SK-N-SH treated with all-trans-retinoic acid at 6 μM for 48 hours (cell line): ENCODE data around the gene ZNF107.

Experiments
- ARNTL ChIP-seq: fragments of 450-650 bp; formaldehyde crosslinking; IDR thresholded peaks from 2 replicates; pipeline ENCODE4 v1.5.0; 2020; ENCODE audit warnings: low read depth, mild to moderate bottlenecking, moderate library complexity, borderline replicate concordance
- BACH2 ChIP-seq: fragments of 250-450 bp; sonication (Bioruptor Pico); IDR thresholded peaks from 2 replicates; pipeline ENCODE4 v1.9.0; 2021; ENCODE audit warnings: mild to moderate bottlenecking, borderline replicate concordance
- PATZ1 ChIP-seq: fragments of 250-450 bp; sonication (Bioruptor Pico); IDR thresholded peaks from 2 replicates; pipeline ENCODE4 v1.8.0; 2020; ENCODE audit warnings: mild to moderate bottlenecking, moderate library complexity, borderline replicate concordance
- ZFP3 ChIP-seq: fragments of 250-450 bp; sonication (Bioruptor Pico); IDR thresholded peaks from 2 replicates; pipeline ENCODE4 v1.5.0; 2020; ENCODE audit warnings: mild to moderate bottlenecking, moderate library complexity
- ZNF565 ChIP-seq: fragments of 450-650 bp; formaldehyde crosslinking; conservative IDR thresholded peaks from 2 replicates; pipeline ENCODE4 v1.5.0; 2020; ENCODE audit warnings: low read depth, mild to moderate bottlenecking, moderate library complexity
- TF ChIP-seq, protein P1 (sequence below): fragments of 250-450 bp; sonication (Bioruptor Pico); IDR thresholded peaks from 2 replicates; pipeline ENCODE4 v1.5.1; 2020; ENCODE audit warnings: low read depth, mild to moderate bottlenecking, moderate library complexity

DNA sequence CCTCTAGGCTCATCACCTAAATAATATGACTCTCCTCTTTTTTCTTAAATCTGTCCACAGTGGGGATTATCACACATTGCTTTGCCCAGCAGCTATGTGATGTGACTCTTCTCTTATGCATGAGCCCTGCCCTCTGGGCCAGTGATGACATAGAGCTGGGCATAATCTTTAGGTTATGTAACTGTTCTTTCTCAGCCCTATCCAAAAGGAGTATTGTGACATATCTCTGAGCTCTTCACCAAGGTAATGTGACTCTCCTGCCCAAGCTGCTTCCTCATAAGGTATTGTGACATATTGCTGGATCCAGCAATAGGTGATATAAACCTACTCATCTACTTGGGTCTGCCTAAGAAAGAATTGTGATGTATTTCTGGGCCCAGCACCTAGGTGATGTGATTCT, 37.7 kb upstream of the ZNF107 start:
- TF ChIP-seq, protein P1, sequence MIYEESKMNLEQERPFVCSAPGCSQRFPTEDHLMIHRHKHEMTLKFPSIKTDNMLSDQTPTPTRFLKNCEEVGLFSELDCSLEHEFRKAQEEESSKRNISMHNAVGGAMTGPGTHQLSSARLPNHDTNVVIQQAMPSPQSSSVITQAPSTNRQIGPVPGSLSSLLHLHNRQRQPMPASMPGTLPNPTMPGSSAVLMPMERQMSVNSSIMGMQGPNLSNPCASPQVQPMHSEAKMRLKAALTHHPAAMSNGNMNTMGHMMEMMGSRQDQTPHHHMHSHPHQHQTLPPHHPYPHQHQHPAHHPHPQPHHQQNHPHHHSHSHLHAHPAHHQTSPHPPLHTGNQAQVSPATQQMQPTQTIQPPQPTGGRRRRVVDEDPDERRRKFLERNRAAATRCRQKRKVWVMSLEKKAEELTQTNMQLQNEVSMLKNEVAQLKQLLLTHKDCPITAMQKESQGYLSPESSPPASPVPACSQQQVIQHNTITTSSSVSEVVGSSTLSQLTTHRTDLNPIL (CRISPR knock-in tag): no peak
- TF ChIP-seq ARNTL (CRISPR knock-in tag) (no peak), PATZ1 (no peak), ZFP3 (no peak), ZNF565 (CRISPR knock-in tag) (no peak), BACH2 (CRISPR knock-in tag) (no peak)
